ENCODE results near the gene CCL17.

The CCL17 gene

DNA sequence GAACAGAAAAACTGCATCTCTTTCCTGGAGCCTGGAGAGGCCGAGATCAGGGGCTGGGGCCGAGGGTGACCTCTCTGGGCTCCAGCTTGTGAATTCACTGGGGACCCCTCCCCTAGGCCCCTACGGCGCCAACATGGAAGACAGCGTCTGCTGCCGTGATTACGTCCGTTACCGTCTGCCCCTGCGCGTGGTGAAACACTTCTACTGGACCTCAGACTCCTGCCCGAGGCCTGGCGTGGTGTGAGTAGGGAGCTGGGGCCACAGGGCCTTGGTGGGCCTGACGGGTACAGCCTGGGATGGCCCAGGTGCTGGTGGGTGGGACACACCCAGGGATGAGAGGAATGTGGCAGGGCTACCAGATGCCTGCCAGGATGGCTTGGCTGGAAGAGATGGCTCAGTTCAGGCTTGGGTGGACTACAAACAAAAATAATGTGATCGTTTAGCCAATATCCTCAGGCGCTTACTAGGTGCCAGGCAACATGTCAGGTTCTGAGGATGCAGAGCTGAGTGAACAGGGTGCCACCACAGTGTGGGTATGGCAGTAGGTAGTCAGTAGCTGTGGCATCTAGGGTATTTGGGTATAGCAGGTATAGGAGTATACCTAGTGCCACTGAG, 44.1 kb upstream of the CCL17 start:
- TF ChIP-seq, protein P1, sequence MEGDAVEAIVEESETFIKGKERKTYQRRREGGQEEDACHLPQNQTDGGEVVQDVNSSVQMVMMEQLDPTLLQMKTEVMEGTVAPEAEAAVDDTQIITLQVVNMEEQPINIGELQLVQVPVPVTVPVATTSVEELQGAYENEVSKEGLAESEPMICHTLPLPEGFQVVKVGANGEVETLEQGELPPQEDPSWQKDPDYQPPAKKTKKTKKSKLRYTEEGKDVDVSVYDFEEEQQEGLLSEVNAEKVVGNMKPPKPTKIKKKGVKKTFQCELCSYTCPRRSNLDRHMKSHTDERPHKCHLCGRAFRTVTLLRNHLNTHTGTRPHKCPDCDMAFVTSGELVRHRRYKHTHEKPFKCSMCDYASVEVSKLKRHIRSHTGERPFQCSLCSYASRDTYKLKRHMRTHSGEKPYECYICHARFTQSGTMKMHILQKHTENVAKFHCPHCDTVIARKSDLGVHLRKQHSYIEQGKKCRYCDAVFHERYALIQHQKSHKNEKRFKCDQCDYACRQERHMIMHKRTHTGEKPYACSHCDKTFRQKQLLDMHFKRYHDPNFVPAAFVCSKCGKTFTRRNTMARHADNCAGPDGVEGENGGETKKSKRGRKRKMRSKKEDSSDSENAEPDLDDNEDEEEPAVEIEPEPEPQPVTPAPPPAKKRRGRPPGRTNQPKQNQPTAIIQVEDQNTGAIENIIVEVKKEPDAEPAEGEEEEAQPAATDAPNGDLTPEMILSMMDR (IDR thresholded peaks at IDR 0.05; ENCODE audit: extremely low read depth, insufficient read depth, missing control alignments), result no peak
- in situ Hi-C loops (cut with MboI; ENCODE audit: low pct_unique_long_range_greater_than_20kb, low sequenced_read_pairs, unreplicated experiment), result no loop called here
- DNase-seq (ENCODE audit: low spot score), result no peak

DNA sequence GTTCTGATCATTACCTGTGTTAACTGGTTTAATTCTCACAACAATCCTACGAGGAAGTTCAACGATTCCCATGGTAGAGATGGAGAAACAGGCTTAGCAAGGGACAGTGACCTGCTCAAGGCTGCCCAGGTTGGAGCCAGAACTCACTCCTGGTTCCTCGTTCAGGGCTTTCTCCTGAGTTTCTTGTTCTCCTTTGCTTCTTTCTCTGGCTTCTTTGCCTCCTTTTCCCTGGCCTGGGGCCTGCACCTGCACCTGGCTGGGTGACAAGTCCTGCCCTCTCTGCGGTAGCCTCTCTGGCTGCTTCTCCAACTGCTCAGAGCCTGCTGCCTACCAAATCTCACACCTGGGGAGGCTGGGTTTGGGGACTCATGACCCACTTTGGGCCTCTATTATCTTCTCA, 43.2 kb upstream of the CCL17 start:
- TF ChIP-seq, protein P1 (IDR thresholded peaks at IDR 0.05; ENCODE audit: extremely low read depth, insufficient read depth, missing control alignments), result no peak
- in situ Hi-C loops (cut with MboI; ENCODE audit: low pct_unique_long_range_greater_than_20kb, low sequenced_read_pairs, unreplicated experiment), result no loop called here
- DNase-seq (ENCODE audit: low spot score), result no peak

DNA sequence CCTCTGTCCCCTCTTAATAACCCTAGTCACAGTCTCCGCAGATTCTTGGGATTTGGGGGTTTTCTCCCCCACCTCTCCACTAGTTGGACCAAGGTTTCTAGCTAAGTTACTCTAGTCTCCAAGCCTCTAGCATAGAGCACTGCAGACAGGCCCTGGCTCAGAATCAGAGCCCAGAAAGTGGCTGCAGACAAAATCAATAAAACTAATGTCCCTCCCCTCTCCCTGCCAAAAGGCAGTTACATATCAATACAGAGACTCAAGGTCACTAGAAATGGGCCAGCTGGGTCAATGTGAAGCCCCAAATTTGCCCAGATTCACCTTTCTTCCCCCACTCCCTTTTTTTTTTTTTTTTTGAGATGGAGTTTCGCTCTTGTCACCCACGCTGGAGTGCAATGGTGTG, 40.4 kb upstream of the CCL17 start:
- in situ Hi-C loops (cut with MboI; ENCODE audit: low pct_unique_long_range_greater_than_20kb, low sequenced_read_pairs, unreplicated experiment), result no loop called here
- DNase-seq (ENCODE audit: low spot score), result no peak
- TF ChIP-seq, protein P1 (IDR thresholded peaks at IDR 0.05; ENCODE audit: extremely low read depth, insufficient read depth, missing control alignments), result no peak

DNA sequence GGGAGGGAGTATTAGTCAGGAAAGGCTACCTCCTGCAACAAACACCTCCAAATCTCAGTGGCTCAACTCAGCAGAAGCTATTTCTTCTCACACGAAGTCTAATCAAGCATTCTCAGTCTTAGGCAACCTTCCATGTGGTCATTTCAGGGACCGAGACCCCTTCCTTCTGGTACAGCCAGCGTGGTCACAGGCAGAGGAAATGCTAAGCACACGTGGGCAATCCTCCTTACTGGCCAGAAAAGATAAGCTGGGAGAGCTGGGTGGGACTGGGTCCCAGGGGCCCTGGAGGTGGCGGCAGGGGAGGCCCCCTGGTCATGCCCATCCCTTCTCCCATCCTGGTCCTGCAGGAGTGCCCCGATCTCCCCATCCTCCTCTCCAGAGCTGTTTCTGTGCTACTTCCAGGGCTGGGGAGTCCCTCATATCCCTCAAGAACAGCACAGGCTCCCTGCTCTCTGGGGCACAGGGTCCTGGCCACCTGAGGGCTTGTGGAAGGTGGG, 38.0 kb upstream of the CCL17 start:
- in situ Hi-C loops (cut with MboI; ENCODE audit: low pct_unique_long_range_greater_than_20kb, low sequenced_read_pairs, unreplicated experiment), result no loop called here
- no peak for DNase-seq (ENCODE audit: low spot score)
- TF ChIP-seq, protein P1 (IDR thresholded peaks at IDR 0.05; ENCODE audit: extremely low read depth, insufficient read depth, missing control alignments), result no peak

DNA sequence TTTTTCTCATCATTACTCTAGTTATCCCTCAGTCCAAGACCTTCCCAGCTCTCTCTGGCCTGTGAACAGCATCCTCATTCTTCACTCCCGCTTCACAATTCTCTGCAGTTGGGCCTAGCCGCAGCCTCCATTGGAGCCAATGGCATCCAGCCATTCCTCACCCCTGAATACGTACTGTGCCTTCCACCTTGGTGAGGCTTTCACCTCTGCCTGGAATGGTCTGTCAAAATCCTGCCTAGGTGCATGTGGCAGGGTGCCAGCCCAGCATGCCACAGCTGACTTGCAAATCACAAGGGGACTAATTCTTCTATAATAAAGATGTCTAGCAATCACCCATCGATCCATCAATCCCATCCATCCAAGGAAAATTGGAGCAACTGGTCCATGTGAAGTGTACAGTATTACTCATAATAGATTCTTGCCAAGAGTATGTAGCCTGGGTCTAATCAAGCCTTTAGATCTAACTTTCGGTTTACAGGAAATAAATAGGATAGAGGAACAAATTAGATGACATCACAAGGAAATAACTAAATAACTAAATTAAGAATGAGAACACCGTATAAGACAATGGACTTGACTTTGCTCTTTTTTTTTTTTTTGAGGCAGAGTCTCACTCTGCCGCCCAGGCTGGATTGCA, 37.3 kb upstream of the CCL17 start:
- in situ Hi-C loops (cut with MboI; ENCODE audit: low pct_unique_long_range_greater_than_20kb, low sequenced_read_pairs, unreplicated experiment), result no loop called here
- TF ChIP-seq, protein P1 (IDR thresholded peaks at IDR 0.05; ENCODE audit: extremely low read depth, insufficient read depth, missing control alignments), result no peak
- DNase-seq (ENCODE audit: low spot score), result no peak

DNA sequence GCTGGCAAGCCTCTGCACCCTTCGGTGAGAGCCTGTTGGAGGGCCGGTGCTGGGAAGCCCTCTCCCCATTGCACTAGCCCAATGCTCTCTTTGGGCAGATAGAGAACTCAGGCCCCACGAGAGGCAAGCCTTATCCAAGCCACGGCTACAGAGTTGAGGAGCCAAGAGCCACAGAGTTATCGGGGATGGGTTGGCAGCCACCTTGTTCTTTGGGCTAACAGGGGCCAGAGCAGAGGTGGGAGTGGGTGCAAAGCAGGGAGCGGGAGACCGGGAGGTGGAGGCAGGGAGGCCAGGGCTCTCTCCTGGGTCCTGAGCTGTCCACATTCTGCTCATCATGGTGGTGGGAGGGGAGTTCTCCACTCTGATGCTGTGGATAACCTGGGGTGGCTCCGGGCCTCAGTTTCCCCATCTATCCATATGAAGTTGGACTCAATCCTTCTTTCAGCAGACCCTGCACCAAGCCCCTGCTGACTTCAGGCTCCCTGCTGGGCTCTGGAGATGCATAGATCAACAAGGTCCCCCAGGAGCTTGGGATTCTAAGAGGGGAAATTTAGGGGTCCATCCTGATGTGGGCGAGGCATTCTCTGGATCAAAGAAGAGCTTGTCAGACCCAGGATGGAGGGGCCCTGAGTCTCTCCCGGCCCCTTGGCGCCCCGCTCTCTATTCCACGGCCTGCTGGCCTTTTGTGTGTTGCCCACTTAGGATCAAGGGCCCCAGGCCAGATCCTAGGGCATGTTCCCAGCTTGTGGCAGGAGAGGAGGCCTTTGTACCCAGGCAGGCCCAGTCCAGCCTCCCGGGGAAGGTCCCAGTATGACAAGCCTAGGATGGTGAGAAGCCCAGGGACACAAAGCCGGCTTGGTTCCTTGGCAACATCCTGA, 32.8 kb upstream of the CCL17 start:
- DNase-seq (ENCODE audit: low spot score), result no peak
- TF ChIP-seq, protein P1 (IDR thresholded peaks at IDR 0.05; ENCODE audit: extremely low read depth, insufficient read depth, missing control alignments), result no peak
- in situ Hi-C loops (cut with MboI; ENCODE audit: low pct_unique_long_range_greater_than_20kb, low sequenced_read_pairs, unreplicated experiment), result loop anchor here (10.0 kb wide), 1 partner anchor 67 kb away; no protein-coding TSS in a partner anchor
